GM12872 (cell line): ENCODE results near the gene APLP2.

ENCODE experiments used
- CTCF ChIP-seq: IDR thresholded peaks from 3 replicates; pipeline ENCODE4 v1.5.1; 2011; ENCODE audit warnings: low read depth, mild to moderate bottlenecking, low read length, moderate library complexity; ENCODE audit not compliant: insufficient read depth

APLP2 gene

GRCh38 chr11:130070109-130070845, 583 bp downstream of the APLP2 start:
- no peak for TF ChIP-seq CTCF

- TF ChIP-seq CTCF = no peak
Measured at GRCh38 chr11:130070846-130071200, 1.1 kb downstream of the APLP2 start.

GRCh38 chr11:130071211-130071712, 1.6 kb downstream of the APLP2 start:
- TF ChIP-seq CTCF = no peak

- no peak for TF ChIP-seq CTCF
Measured at GRCh38 chr11:130074736-130075135, 5.0 kb downstream of the APLP2 start.

GRCh38 chr11:130076778-130077481, 7.2 kb downstream of the APLP2 start:
- no peak for TF ChIP-seq CTCF

GRCh38 chr11:130077671-130078070, 8.0 kb downstream of the APLP2 start:
- TF ChIP-seq CTCF = no peak

GRCh38 chr11:130078080-130078479, 8.4 kb downstream of the APLP2 start:
- no peak for TF ChIP-seq CTCF
